IPS DF 4.7 (cell line): ENCODE data around the gene FOSL2.
"Not testable (repeated sequence)": the region's sequence is repeated elsewhere in the genome, so short reads cannot be mapped to it uniquely, and the experiment has no call there.

Source experiments
- DNase-seq: peaks from one replicate; pipeline ENCODE4 v3.0.0-alpha.2; 2013; ENCODE audit warnings: low spot score; ENCODE audit errors: extremely low read depth

Gene FOSL2

GRCh38 chr2:28357055-28357454 is 35.6 kb upstream of the FOSL2 start:
- DNase-seq, result no peak

GRCh38 chr2:28357948-28358667 is 34.5 kb upstream of the FOSL2 start:
- no peak for DNase-seq

GRCh38 chr2:28358668-28359201 is 33.9 kb upstream of the FOSL2 start:
- no peak for DNase-seq

- no peak for DNase-seq
These were observed 33.2 kb upstream of the FOSL2 start for GRCh38 chr2:28359222-28360057.

- no peak for DNase-seq
These were observed 32.5 kb upstream of the FOSL2 start for GRCh38 chr2:28360058-28360717.

GRCh38 chr2:28360718-28361293 is 31.9 kb upstream of the FOSL2 start:
- no peak for DNase-seq

- DNase-seq, result no peak
These were observed 30.5 kb upstream of the FOSL2 start for GRCh38 chr2:28361991-28362710.

- no peak for DNase-seq
These were observed 29.6 kb upstream of the FOSL2 start for GRCh38 chr2:28362991-28363521.

GRCh38 chr2:28363686-28364280 is 28.9 kb upstream of the FOSL2 start:
- DNase-seq, result no peak

- no peak for DNase-seq
These were observed 28.0 kb upstream of the FOSL2 start for GRCh38 chr2:28364610-28365009.

- DNase-seq, result no peak
These were observed 27.5 kb upstream of the FOSL2 start for GRCh38 chr2:28365158-28365557.

GRCh38 chr2:28366149-28366495 is 26.5 kb upstream of the FOSL2 start:
- no peak for DNase-seq

- no peak for DNase-seq
These were observed 26.0 kb upstream of the FOSL2 start for GRCh38 chr2:28366496-28367282.

- no peak for DNase-seq
These were observed 24.8 kb upstream of the FOSL2 start for GRCh38 chr2:28367667-28368356.

GRCh38 chr2:28368357-28368798 is 24.3 kb upstream of the FOSL2 start:
- DNase-seq, result no peak

- DNase-seq, result no peak
These were observed 23.3 kb upstream of the FOSL2 start for GRCh38 chr2:28369358-28369757.

GRCh38 chr2:28370354-28370753 is 22.3 kb upstream of the FOSL2 start:
- DNase-seq, result no peak

GRCh38 chr2:28371728-28372127 is 20.9 kb upstream of the FOSL2 start:
- not testable (repeated sequence) for DNase-seq

- DNase-seq, result no peak
These were observed 18.8 kb upstream of the FOSL2 start for GRCh38 chr2:28373854-28374253.
